ENCODE measurements around the gene CSNK2A3.

CSNK2A3 gene

GRCh38 chr11:11306855-11307254 lies 46.2 kb downstream of the CSNK2A3 start:
- no peak for DNase-seq (ENCODE audit: low read depth)
- no peak overlapping the region for H3K4me3 ChIP-seq (ENCODE audit: low read depth, low read length)

DNA sequence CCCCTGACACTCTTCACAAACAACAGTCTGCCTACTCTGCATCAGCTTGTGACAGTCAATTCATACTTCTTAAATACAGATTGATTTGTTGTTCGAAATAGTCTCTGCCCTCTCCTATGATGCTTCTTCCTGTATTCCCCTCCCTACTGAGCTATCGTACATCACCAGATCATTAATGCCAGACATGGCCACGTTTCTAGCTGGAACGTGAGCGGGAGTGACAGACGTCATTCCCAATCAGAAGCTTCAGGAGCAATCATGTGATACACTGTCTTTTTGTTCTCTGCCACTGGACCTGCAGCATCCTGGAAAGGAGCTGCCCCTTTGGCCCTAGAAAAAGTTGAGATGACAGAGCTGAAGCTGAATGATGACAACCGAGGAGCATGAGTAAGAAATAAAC lies 48.5 kb downstream of the CSNK2A3 start:
- DNase-seq (ENCODE audit: low read depth) = no peak
- TF ChIP-seq, protein P1, sequence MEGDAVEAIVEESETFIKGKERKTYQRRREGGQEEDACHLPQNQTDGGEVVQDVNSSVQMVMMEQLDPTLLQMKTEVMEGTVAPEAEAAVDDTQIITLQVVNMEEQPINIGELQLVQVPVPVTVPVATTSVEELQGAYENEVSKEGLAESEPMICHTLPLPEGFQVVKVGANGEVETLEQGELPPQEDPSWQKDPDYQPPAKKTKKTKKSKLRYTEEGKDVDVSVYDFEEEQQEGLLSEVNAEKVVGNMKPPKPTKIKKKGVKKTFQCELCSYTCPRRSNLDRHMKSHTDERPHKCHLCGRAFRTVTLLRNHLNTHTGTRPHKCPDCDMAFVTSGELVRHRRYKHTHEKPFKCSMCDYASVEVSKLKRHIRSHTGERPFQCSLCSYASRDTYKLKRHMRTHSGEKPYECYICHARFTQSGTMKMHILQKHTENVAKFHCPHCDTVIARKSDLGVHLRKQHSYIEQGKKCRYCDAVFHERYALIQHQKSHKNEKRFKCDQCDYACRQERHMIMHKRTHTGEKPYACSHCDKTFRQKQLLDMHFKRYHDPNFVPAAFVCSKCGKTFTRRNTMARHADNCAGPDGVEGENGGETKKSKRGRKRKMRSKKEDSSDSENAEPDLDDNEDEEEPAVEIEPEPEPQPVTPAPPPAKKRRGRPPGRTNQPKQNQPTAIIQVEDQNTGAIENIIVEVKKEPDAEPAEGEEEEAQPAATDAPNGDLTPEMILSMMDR (IDR thresholded peaks at IDR 0.05; ENCODE audit: control insufficient read depth, extremely low read depth, insufficient read depth) = no peak
- H3K4me3 ChIP-seq (ENCODE audit: low read depth, low read length) = no peak overlapping the region

More at GRCh38 chr11:11306855-11307254, 46.2 kb downstream of the CSNK2A3 start:
- TF ChIP-seq, protein P1 (IDR thresholded peaks at IDR 0.05; ENCODE audit: control insufficient read depth, extremely low read depth, insufficient read depth) = no peak

GRCh38 chr11:11302565-11302964 lies 50.5 kb downstream of the CSNK2A3 start:
- TF ChIP-seq, protein P1 (IDR thresholded peaks at IDR 0.05; ENCODE audit: control insufficient read depth, extremely low read depth, insufficient read depth) = no peak
- no peak overlapping the region for H3K4me3 ChIP-seq (ENCODE audit: low read depth, low read length)
- DNase-seq (ENCODE audit: low read depth) = no peak

Data from LNCaP clone FGC (cell line).